GM23338 (cell line): Measurements from ENCODE around the gene PARD3. TPM values are rescaled to one million over a fixed set of nuclear protein-coding genes. Genes with fewer than 3 reads are reported as not detected.

Experiments used
- ATAC-seq: fragments of 200-7000 bp; cut with Tn5 transposase; 3 replicates; pipeline ENCODE4 v1.9.1; 2020
- DNase-seq: peaks from one replicate; pipeline ENCODE4 v3.0.0-alpha.2; 2015; ENCODE audit warnings: low spot score
- H2AFZ ChIP-seq: fragments of 200-600 bp; sonication (generic); 2 replicates; pipeline ENCODE4 v1.8.0; 2016; ENCODE audit warnings: antibody characterized with exemption, mild to moderate bottlenecking, moderate library complexity
- H3F3A ChIP-seq: fragments of 200-600 bp; sonication (generic); replicated peaks from 2 replicates; pipeline ENCODE4 v1.8.0; 2017; ENCODE audit warnings: antibody characterized with exemption, mixed run types, low read depth
- H3K27ac ChIP-seq: fragments of 200-600 bp; sonication (generic); 2 replicates; pipeline ENCODE4 v1.6.1; 2016; ENCODE audit warnings: low read depth
- H3K27me3 ChIP-seq: fragments of 200-600 bp; sonication (generic); 2 replicates; pipeline ENCODE4 v1.8.0; 2016; ENCODE audit warnings: mild to moderate bottlenecking, mixed run types, moderate library complexity; ENCODE audit not compliant: insufficient read depth
- H3K36me3 ChIP-seq: fragments of 200-600 bp; sonication (generic); 2 replicates; pipeline ENCODE4 v1.8.0; 2016; ENCODE audit warnings: mild to moderate bottlenecking; ENCODE audit not compliant: insufficient read depth
- H3K4me1 ChIP-seq: fragments of 200-600 bp; sonication (generic); 2 replicates; pipeline ENCODE4 v1.8.0; 2016; ENCODE audit warnings: mild to moderate bottlenecking, moderate library complexity; ENCODE audit not compliant: insufficient read depth
- H3K4me2 ChIP-seq: fragments of 200-600 bp; sonication (generic); 2 replicates; pipeline ENCODE4 v1.7.1; 2017; ENCODE audit warnings: mixed run types
- H3K4me3 ChIP-seq: fragments of 200-600 bp; sonication (generic); 2 replicates; pipeline ENCODE4 v1.6.1; 2016; ENCODE audit warnings: mixed run types
- H3K79me2 ChIP-seq: fragments of 200-600 bp; sonication (generic); replicated peaks from 2 replicates; pipeline ENCODE4 v1.8.0; 2017; ENCODE audit warnings: mild to moderate bottlenecking; ENCODE audit not compliant: insufficient read depth
- H3K9me2 ChIP-seq: fragments of 200-600 bp; sonication (generic); 2 replicates; pipeline ENCODE4 v1.8.0; 2017; ENCODE audit not compliant: insufficient read depth
- H4K20me1 ChIP-seq: fragments of 200-600 bp; sonication (generic); replicated peaks from 2 replicates; pipeline ENCODE4 v1.8.0; 2017; ENCODE audit warnings: mild to moderate bottlenecking; ENCODE audit not compliant: insufficient read depth
- H3K27ac Mint-ChIP-seq: 2 replicates; pipeline ENCODE4 v1.8.0; 2020; ENCODE audit warnings: inconsistent platforms, mild to moderate bottlenecking, moderate library complexity, mixed read lengths
- H3K27me3 Mint-ChIP-seq: 3 replicates; pipeline ENCODE4 v1.8.0; 2022; ENCODE audit warnings: low read depth, mild to moderate bottlenecking, moderate library complexity, mixed read lengths, inconsistent platforms; ENCODE audit not compliant: insufficient read depth, poor library complexity
- H3K36me3 Mint-ChIP-seq: 3 replicates; pipeline ENCODE4 v1.8.0; 2021; ENCODE audit warnings: low read depth, mild to moderate bottlenecking, inconsistent platforms, moderate library complexity, mixed read lengths
- H3K4me1 Mint-ChIP-seq: 3 replicates; pipeline ENCODE4 v1.8.0; 2020; ENCODE audit warnings: mild to moderate bottlenecking, inconsistent platforms, mixed read lengths
- H3K4me3 Mint-ChIP-seq: 3 replicates; pipeline ENCODE4 v1.8.0; 2021; ENCODE audit warnings: moderate library complexity, mild to moderate bottlenecking, inconsistent platforms, mixed read lengths
- H3K9me3 Mint-ChIP-seq: 3 replicates; pipeline ENCODE4 v1.8.0; 2020; ENCODE audit warnings: moderate library complexity, mild to moderate bottlenecking, inconsistent platforms, mixed read lengths
- EZH2 ChIP-seq: fragments of 200-600 bp; sonication (generic); IDR thresholded peaks from one replicate; pipeline ENCODE4 v1.8.0; 2017; ENCODE audit warnings: antibody characterized with exemption, mild to moderate bottlenecking, low read depth; ENCODE audit not compliant: unreplicated experiment
- EZH2phosphoT487 ChIP-seq: fragments of 200-600 bp; sonication (generic); IDR thresholded peaks from one replicate; pipeline ENCODE4 v1.8.1; 2018; ENCODE audit warnings: antibody characterized with exemption; ENCODE audit not compliant: unreplicated experiment
- REST ChIP-seq: IDR thresholded peaks from one replicate; pipeline ENCODE4 v1.6.1; 2018; ENCODE audit warnings: antibody characterized with exemption; ENCODE audit not compliant: unreplicated experiment
- STAT1 ChIP-seq: IDR thresholded peaks from one replicate; pipeline ENCODE4 v1.6.1; 2016; ENCODE audit warnings: antibody characterized with exemption; ENCODE audit not compliant: unreplicated experiment
- ZNF331 ChIP-seq: fragments of 250-450 bp; sonication (Bioruptor Pico); IDR thresholded peaks from 2 replicates; pipeline ENCODE4 v1.5.0; 2020; ENCODE audit warnings: low read depth, mild to moderate bottlenecking, moderate library complexity
- ZNF462 ChIP-seq: fragments of 250-450 bp; sonication (Bioruptor Pico); IDR thresholded peaks from 2 replicates; pipeline ENCODE4 v1.5.0; 2020; ENCODE audit warnings: mild to moderate bottlenecking, moderate library complexity
- polyA plus RNA-seq: library from polyadenylated mRNA; unstranded; fragments of >200 nt; fragmentation: Nextera tagmentation; extraction: Ambion mirVana; gene quantifications from 2 replicates; pipeline ENCODE4 v1.2.1, GENCODE V29; 2016
- total RNA-seq: library from RNA; depleted of rRNA; stranded (reverse); fragments of >200 nt; shearing (Covaris generic); gene quantifications from 2 replicates; pipeline ENCODE4 v1.2.3, GENCODE V29; 2014
- TF ChIP-seq, protein P1 (sequence below): IDR thresholded peaks from 2 replicates; pipeline ENCODE4 v1.6.1; 2016; ENCODE audit warnings: antibody characterized with exemption

Gene PARD3
- total and polyA plus RNA-seq, 2 experiments from 2014 or later, result 30.2 to 51.4 TPM

- Histone ChIP-seq H3K4me3 (no peak overlapping the region), H3K27ac (no peak overlapping the region), H3K27me3 (no peaks in the 10 kb centered on the region), H3F3A (no peaks in the 10 kb centered on the region), H3K4me1 (peaks cover 40% of the 10 kb centered on the region), H4K20me1 (no peaks in the 10 kb centered on the region), H3K9me2 (no peaks in the 10 kb centered on the region), H3K36me3 (no peaks in the 10 kb centered on the region), H3K79me2 (peaks cover 18% of the 10 kb centered on the region), H3K4me2 (no peak overlapping the region), H2AFZ (no peak overlapping the region)
- Mint-ChIP-seq H3K4me3 (no peak overlapping the region), H3K9me3 (no peaks in the 10 kb centered on the region), H3K27me3 (peaks cover 2% of the 10 kb centered on the region), H3K27ac (no peak overlapping the region), H3K36me3 (no peaks in the 10 kb centered on the region), H3K4me1 (peaks cover 49% of the 10 kb centered on the region)
- DNase-seq (no peak), ATAC-seq (no peak)
- no peak for TF ChIP-seq STAT1
- TF ChIP-seq EZH2phosphoT487, result no peak
- no peak for TF ChIP-seq ZNF331 (CRISPR knock-in tag)
- TF ChIP-seq ZNF462, result no peak
- TF ChIP-seq EZH2, result no peak
- TF ChIP-seq, protein P1, sequence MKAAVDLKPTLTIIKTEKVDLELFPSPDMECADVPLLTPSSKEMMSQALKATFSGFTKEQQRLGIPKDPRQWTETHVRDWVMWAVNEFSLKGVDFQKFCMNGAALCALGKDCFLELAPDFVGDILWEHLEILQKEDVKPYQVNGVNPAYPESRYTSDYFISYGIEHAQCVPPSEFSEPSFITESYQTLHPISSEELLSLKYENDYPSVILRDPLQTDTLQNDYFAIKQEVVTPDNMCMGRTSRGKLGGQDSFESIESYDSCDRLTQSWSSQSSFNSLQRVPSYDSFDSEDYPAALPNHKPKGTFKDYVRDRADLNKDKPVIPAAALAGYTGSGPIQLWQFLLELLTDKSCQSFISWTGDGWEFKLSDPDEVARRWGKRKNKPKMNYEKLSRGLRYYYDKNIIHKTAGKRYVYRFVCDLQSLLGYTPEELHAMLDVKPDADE, result no peak
- no peak for TF ChIP-seq REST
These were observed 244.2 kb downstream of the PARD3 start for GRCh38 chr10:34570887-34571286.
